OCI-LY3 (cell line): ENCODE measurements around the gene CAP2.
"Not testable (repeated sequence)": the region's sequence is repeated elsewhere in the genome, so short reads cannot be mapped to it uniquely, and the experiment has no call there.

ENCODE experiments used
- H2AFZ ChIP-seq: fragments of 200-600, 300-600 bp; shearing (Covaris generic); 2 replicates; pipeline ENCODE4 v1.6.0; 2014; ENCODE audit warnings: antibody characterized with exemption, low read depth, low read length
- H3K27ac ChIP-seq: fragments of 200-600, 300-600 bp; sonication (generic); 2 replicates; pipeline ENCODE4 v1.5.1; 2014; ENCODE audit warnings: mild to moderate bottlenecking, low read length, moderate library complexity, mixed read lengths
- H3K27me3 ChIP-seq: fragments of 200-600, 300-600 bp; sonication (generic); 2 replicates; pipeline ENCODE4 v1.6.1; 2014; ENCODE audit warnings: low read depth, low read length, mixed read lengths
- H3K36me3 ChIP-seq: fragments of 200-600, 300-600 bp; sonication (generic); replicated peaks from 2 replicates; pipeline ENCODE3; 2014; ENCODE audit warnings: low read depth, low read length, mixed read lengths
- H3K4me1 ChIP-seq: fragments of 300-600, 200-600 bp; sonication (generic); 2 replicates; pipeline ENCODE4 v1.6.1; 2014; ENCODE audit warnings: low read length, mixed read lengths
- H3K4me2 ChIP-seq: fragments of 200-600, 300-600 bp; sonication (generic); 2 replicates; pipeline ENCODE4 v1.6.1; 2014; ENCODE audit warnings: low read length, mixed read lengths
- H3K4me3 ChIP-seq: fragments of 300-600, 200-600 bp; sonication (generic); 2 replicates; pipeline ENCODE4 v1.5.1; 2014; ENCODE audit warnings: antibody characterized with exemption, mild to moderate bottlenecking, low read length, moderate library complexity
- H3K79me2 ChIP-seq: fragments of 300-600, 200-600 bp; shearing (Covaris generic); 2 replicates; pipeline ENCODE4 v1.6.1; 2014; ENCODE audit warnings: mild to moderate bottlenecking, low read length, mixed read lengths
- H3K9ac ChIP-seq: fragments of 300-600, 200-600 bp; shearing (Covaris generic); 2 replicates; pipeline ENCODE4 v1.6.0; 2014; ENCODE audit warnings: mild to moderate bottlenecking, low read length, moderate library complexity
- H3K9me3 ChIP-seq: fragments of 200-600, 300-600 bp; shearing (Covaris generic); 2 replicates; pipeline ENCODE4 v1.6.1; 2014; ENCODE audit warnings: low read length, mixed read lengths; ENCODE audit not compliant: insufficient read depth
- H4K20me1 ChIP-seq: fragments of 200-600, 300-600 bp; sonication (generic); 2 replicates; pipeline ENCODE4 v1.6.1; 2016; ENCODE audit warnings: low read length, mixed read lengths; ENCODE audit not compliant: insufficient read depth
- EZH2phosphoT487 ChIP-seq: fragments of 200-600 bp; shearing (Covaris generic); IDR thresholded peaks from 2 replicates; pipeline ENCODE4 v1.6.1; 2018; ENCODE audit warnings: antibody characterized with exemption, mixed run types, low read depth
- TF ChIP-seq, protein P1 (sequence below): fragments of 200-600, 300-600 bp; sonication (generic); IDR thresholded peaks from 2 replicates; pipeline ENCODE4 v1.5.1; 2014; ENCODE audit warnings: antibody characterized with exemption, low read length, low read depth

The CAP2 gene

DNA sequence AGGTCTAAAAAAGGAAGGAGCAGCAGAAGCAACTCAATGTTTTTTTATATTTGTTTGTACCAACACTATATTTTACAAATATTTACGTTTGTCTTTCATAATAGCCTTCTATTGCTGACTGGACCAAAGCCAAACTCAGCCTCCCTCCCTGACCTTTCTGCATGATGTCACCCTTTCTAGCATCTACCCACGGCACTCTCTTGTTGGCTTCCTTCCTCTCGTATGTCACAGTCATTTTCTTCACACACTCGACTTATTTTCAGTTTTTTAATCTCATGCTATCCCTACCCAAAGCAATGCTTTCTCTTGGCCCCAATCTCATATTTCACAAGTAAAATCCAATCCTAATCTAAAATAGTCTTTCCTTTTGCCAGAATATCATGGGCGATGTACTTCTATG lies 190.4 kb downstream of the CAP2 start:
- H3K9me3 ChIP-seq: no peaks in the 10 kb centered on the region
- H3K4me1 ChIP-seq: peaks cover 14% of the 10 kb centered on the region
- H3K79me2 ChIP-seq: no peaks in the 10 kb centered on the region
- no peaks in the 10 kb centered on the region for H4K20me1 ChIP-seq
- H3K9ac ChIP-seq: no peak overlapping the region
- H3K27ac ChIP-seq: no peak overlapping the region
- no peak overlapping the region for H2AFZ ChIP-seq
- TF ChIP-seq, protein P1, sequence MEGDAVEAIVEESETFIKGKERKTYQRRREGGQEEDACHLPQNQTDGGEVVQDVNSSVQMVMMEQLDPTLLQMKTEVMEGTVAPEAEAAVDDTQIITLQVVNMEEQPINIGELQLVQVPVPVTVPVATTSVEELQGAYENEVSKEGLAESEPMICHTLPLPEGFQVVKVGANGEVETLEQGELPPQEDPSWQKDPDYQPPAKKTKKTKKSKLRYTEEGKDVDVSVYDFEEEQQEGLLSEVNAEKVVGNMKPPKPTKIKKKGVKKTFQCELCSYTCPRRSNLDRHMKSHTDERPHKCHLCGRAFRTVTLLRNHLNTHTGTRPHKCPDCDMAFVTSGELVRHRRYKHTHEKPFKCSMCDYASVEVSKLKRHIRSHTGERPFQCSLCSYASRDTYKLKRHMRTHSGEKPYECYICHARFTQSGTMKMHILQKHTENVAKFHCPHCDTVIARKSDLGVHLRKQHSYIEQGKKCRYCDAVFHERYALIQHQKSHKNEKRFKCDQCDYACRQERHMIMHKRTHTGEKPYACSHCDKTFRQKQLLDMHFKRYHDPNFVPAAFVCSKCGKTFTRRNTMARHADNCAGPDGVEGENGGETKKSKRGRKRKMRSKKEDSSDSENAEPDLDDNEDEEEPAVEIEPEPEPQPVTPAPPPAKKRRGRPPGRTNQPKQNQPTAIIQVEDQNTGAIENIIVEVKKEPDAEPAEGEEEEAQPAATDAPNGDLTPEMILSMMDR: no peak
- no peak for TF ChIP-seq EZH2phosphoT487
- H3K4me3 ChIP-seq: no peak overlapping the region
- H3K36me3 ChIP-seq: no peaks in the 10 kb centered on the region
- H3K27me3 ChIP-seq: no peaks in the 10 kb centered on the region
- H3K4me2 ChIP-seq: peak overlapping the region; percentile 44

DNA sequence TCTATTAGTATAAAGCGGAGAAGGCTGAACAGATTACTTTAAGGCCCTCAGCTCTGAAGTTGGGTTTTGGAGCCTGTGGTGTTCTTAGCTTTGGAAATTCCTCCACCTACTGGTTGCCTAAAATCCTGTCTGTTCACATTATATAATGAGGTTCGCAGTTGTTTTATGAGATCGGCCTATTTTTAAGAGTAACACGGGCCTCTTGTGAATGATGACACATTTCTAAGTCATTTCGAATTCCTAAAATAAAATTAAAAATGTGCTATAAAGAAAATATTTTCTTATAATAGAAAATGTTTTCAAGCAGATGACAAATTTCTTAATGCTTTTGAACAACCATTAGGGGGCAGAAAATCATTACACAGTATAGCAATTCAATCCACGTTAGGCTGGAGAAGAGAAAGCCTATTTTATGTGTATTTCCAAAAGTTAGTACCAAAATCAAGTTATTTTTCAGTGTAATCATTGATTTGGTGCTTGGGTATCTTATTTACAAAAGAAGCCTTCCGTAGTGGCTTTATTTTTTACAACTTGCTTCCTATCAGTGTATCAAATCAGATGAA lies 190.9 kb downstream of the CAP2 start:
- H3K27ac ChIP-seq: no peak overlapping the region
- no peak overlapping the region for H2AFZ ChIP-seq
- H4K20me1 ChIP-seq: no peaks in the 10 kb centered on the region
- peak overlapping the region; percentile 44 for H3K4me2 ChIP-seq
- no peaks in the 10 kb centered on the region for H3K9me3 ChIP-seq
- no peaks in the 10 kb centered on the region for H3K36me3 ChIP-seq
- no peak overlapping the region; the same call in 1 of the 2 replicates for H3K4me3 ChIP-seq
- no peak overlapping the region for H3K9ac ChIP-seq
- TF ChIP-seq EZH2phosphoT487: no peak
- TF ChIP-seq, protein P1: peak; percentile 78
- H3K27me3 ChIP-seq: no peaks in the 10 kb centered on the region
- H3K4me1 ChIP-seq: peaks cover 19% of the 10 kb centered on the region
- H3K79me2 ChIP-seq: no peaks in the 10 kb centered on the region

DNA sequence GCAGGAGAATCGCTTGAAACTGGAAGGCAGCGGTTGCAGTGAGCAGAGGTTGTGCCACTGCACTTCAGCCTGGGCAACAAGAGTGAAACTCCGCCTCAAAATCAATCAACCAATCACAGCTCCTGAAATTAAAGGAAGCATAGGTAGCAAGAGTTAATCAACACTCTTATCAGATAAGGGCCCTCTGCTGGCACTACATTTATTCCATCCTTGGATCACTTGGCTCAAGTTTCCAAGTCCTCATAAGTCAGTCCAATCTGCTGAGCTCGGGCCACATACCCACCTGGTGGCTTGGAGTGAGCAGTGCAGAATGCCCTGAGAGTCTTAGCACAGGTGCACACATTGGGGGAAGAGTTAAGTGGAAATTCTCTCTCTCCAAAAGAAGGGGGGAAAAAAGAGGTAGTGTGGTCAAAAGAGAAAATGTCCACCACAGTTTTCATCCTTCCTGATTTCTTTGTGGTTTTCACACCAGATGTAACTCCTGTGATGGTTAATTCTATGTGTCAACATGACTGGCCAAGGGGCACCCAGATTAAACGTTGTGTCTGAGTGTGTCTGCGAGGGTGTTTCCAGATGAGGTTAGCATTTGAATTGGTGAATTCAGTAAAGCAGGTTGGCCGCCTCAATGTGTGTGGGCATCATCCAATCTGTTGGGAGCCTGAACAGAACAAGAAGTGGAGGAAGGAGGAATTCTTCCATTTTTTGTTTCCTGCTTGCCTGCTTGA lies 192.5 kb downstream of the CAP2 start:
- no peaks in the 10 kb centered on the region for H4K20me1 ChIP-seq
- peaks cover 23% of the 10 kb centered on the region for H3K4me1 ChIP-seq
- no peak overlapping the region for H3K4me2 ChIP-seq

DNA sequence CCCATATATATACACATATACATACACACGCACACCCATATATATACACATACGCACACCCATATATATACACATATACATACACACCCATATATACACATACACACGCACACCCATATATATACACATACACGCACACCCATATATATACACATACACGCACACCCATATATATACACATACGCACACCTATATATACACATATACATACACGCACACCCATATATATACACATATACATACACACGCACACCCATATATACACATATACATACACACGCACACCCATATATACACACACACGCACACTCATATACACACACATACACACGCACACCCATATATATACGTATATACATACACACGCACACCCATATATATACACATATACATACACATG lies 193.2 kb downstream of the CAP2 start:
- H3K4me1 ChIP-seq: peaks cover 23% of the 10 kb centered on the region

More for the DNA sequence above, 192.5 kb downstream of the CAP2 start:
- Histone ChIP-seq H2AFZ (no peak overlapping the region), H3K4me3 (no peak overlapping the region), H3K9ac (no peak overlapping the region), H3K27me3 (no peaks in the 10 kb centered on the region), H3K36me3 (no peaks in the 10 kb centered on the region), H3K27ac (no peak overlapping the region), H3K79me2 (no peaks in the 10 kb centered on the region), H3K9me3 (no peaks in the 10 kb centered on the region)
- TF ChIP-seq, protein P1: peak; percentile 19
- no peak for TF ChIP-seq EZH2phosphoT487

More for the DNA sequence above, 193.2 kb downstream of the CAP2 start:
- H3K9ac ChIP-seq, H2AFZ ChIP-seq, H3K79me2 ChIP-seq, H3K27ac ChIP-seq, H3K4me3 ChIP-seq, H3K27me3 ChIP-seq, H3K9me3 ChIP-seq, H3K4me2 ChIP-seq, H3K36me3 ChIP-seq, H4K20me1 ChIP-seq: not testable (repeated sequence)
